ENCODE data around the gene CUL7. TPM values are rescaled to one million over a fixed set of nuclear protein-coding genes. Genes with fewer than 3 reads are reported as not detected.
"Not testable (repeated sequence)": the region's sequence is repeated elsewhere in the genome, so short reads cannot be mapped to it uniquely, and the experiment has no call there.

The CUL7 gene
- total RNA-seq, 1 donor from 2014 or later: 6.8 TPM

DNA sequence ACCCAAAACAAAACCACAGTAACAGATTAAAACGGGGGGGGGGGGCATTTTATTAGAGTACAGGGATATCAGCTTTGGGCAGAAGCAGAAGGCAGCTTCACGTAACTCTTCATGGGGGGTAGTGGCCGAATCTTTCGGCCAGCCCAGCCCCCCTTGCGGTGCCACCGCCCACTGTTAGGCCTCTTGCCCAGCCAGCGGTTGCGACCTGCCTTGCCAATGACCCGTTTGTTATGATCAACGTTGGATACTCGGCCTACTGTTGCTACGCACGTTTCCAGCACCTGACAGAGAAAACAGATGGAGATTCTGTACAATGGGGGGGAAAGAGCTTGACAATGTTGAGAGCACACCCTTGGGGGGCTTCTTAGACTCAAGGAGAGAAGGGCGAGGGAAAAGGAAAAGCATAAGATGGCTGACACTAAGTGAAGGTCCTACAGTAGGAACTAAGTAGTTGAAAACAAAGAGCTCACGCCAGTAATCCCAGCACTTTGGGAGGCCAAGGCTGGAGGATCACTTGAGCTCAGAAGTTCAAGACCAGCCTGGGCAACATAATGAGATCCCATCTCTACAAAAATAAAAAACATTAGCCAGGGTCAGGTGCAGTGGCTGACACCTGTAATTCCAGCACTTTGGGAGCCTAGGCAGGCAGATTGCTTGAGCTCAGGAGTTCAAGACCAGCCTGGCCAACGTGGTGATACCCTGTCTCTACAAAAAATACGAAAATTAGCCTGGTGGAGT, 724 bp upstream of the CUL7 start:
- intact Hi-C loops (cut with DNase I): no loop called here
- no peak for ATAC-seq (ENCODE audit: poor library complexity)
- no peak for DNase-seq

DNA sequence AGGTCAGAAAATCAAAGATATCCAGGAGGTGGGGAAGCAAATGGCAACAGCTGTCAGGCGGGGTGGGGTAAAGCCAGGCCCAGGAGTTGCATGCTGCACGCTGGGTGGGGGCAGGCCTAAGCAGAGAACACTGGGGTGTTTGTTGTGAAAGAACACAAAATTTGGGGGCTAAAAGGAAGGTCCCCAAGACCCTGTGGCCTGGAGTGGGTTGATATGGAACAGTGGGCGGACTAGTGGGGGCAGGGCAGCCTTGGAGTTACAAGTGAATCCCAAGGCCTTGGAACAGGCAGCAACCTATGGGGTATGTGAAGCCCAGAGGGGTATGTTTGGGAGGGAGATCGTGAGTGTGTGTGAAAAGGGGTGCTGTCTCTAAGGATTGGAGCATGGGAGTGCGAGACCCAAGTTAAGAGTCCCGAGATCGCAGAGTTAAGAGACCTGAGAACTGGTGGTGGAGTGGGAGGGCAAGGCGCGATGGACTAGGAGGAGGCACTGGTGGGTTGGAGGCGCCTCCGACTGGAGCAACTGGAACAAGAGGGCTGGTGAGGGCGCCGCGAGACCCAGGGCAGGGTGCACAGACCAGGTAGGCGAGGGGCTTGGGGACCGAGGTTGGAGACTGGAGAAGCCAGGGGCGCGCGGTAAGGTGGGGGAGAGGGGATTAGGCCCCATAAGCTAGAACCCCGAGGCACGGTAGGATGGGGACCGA, 658 bp downstream of the CUL7 start:
- ATAC-seq (ENCODE audit: poor library complexity) (peak; percentile 32), DNase-seq (no peak)
- intact Hi-C loops (cut with DNase I): no loop called here

DNA sequence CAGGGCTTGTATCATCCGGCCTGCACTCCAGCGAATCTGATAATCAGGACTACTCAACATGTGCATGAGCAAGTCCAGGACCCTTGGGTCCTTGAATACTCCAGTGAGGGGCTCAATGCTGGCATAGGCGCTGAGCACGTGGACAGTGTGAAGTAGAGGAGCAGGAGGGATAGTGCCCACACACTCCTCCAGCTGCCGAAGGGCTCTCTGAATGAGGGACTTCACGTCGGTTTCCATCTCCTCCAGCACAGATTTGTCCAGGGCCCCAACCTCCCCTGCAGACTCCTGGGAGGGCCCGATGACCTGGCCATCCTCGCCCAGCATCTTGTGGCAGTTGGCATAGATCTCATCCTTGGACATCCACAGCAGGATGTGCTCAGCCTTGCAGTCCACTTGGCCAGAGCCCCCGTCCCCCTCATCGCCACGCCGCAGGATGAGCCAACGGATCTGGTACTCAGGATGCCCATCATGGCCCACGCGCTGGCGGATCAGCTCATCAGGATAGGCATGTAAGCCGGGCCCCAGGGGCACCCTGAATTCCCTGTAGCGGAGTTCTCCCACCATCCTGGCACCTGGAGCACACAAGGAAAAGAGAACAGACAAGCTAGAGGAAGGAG, 1.3 kb downstream of the CUL7 start:
- intact Hi-C loops (cut with DNase I): no loop called here
- ATAC-seq (ENCODE audit: poor library complexity) (no peak), DNase-seq (no peak)

DNA sequence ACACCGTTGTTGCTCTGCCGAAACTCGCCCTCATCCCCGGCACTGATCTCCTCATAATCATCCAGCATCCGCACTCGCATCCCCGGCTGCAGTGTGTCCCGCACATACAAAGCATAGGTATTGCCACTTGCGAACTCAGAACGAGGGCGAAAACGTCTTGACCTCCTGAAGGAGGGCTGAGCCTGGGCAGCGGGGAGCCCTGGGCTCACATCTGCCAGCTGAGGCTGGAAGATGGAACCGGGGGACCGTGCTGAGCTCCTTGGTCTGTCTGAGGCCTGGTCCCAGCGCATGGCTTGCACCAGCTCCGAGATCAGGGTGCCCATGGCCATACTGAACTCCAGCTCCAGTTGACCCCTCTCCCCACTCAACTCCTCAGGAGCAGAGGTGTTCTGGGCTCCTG, 2.7 kb downstream of the CUL7 start:
- ATAC-seq (ENCODE audit: poor library complexity) (no peak), DNase-seq (no peak)
- intact Hi-C loops (cut with DNase I): no loop called here

DNA sequence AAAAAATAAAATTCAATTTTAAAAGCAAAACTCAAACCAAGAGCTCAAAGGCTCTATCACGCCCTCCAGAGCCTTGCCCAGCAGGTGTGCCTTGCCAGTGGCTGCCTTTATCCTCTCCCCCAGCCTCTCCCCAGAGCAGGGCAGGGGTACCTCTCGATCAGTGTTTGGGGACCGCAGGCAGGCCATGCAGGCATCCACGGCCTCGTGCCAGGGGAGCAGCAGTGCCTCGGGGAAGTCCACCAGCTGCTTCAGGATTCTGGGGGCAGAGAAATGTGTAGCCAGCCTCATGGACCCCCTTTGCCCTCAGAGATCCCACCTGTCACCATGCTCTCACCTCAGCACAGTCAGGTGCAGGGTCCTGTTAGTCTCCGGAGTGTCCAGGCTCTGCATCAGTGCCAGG, 5.7 kb downstream of the CUL7 start:
- intact Hi-C loops (cut with DNase I): no loop called here
- DNase-seq (no peak), ATAC-seq (ENCODE audit: poor library complexity) (no peak)

DNA sequence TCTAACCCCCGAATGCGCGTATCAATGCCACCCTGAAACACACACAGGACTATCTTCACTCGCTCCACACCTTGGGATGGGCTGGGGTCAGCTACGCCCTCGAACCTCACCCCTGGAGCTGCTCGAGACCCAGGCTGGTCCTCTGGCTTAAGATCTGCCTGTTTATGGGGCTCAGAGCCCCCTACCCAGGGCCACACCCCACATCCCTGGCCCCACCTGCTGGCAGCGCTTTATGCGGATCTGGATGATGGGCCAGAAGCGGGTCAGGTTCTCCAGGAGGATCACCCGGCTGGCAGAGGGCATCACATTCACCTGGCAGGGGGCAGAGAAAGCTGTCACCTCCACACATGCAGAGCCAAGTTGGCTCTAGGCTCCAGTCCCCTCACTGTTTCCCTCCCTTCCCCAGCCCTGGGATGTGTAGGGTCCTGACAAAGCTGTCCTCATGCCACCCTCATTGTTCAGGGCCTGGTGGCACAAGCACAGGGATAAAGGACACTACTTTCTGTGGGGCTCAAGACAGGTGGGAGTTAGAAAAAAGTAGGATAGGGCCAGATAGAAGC, 8.2 kb downstream of the CUL7 start:
- DNase-seq (no peak), ATAC-seq (ENCODE audit: poor library complexity) (no peak)
- intact Hi-C loops (cut with DNase I): no loop called here

DNA sequence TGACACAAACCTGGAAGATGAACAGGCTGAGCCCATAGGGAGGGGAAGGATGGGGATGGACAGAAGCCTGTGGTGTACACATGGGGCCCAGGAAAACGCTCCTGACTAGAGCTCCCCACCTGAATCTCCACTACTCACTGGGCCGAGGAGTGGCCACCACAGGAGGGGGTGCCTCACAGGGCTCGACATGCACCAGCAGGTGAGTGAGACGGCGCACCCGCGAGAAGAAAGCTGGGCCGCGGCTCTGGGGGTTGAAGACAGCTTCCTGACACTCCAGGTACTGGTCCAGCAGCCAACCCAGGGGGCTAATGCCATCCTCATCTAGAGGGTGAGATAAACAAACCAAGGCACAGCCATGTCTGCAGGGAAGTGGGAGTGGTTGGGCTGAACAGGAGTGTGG, 10.3 kb downstream of the CUL7 start:
- DNase-seq (no peak), ATAC-seq (ENCODE audit: poor library complexity) (no peak)
- intact Hi-C loops (cut with DNase I): no loop called here

DNA sequence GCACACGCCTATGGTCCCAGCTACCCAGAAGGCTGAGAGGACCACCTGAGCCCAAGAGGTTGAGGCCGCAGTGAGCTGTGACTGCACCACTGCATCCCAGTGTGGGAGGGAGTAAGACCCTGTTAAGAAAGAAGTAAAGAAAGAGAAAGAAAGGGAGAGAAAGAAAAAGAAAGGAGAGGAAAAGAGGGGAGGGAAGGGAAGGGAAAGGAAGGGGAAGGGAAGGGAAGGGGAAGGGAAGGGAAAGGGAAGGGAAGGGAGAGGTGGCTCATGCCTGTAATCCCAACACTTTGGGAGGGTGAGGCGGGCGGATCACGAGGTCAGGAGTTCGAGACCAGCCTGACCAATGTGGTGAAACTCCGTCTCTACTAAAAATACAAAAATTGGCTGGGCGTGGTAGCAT, 12.2 kb downstream of the CUL7 start:
- DNase-seq; ATAC-seq (ENCODE audit: poor library complexity); intact Hi-C loops (cut with DNase I): not testable (repeated sequence)

DNA sequence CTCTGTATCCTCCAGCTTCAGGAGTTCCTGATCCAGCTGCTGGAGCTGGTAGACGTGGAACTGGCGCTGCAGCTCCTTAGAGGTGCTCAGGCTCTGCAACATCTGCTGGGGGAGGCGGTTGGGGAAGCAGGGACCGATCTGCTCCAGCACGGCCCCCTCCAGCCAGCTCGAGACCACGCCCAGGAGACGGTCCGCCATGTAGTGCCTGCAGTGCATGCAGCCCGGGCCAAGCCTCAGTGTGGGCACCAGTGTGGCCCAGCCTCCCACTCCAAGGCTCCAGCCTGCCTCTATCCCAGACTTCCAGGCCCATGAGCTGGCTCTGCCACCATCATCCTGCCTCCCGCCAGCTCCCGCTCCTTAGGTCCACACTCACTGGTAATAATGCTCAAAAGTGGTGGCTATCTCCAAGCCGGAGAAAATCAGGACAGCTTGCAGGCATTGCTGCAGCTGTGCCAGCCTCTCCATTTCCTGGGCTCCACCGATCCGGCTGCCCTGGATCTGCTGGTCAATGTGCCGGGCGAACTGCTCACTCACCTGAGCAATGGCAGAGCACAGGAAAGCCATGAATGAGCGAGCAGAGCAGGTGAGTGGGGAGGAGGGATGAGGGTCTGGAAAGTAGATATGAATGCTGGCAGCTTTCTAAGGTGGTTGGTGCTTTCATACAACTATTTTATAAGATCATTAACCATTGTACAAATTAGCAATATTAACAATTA, 13.0 kb downstream of the CUL7 start:
- DNase-seq: no peak
- intact Hi-C loops (cut with DNase I): no loop called here

DNA sequence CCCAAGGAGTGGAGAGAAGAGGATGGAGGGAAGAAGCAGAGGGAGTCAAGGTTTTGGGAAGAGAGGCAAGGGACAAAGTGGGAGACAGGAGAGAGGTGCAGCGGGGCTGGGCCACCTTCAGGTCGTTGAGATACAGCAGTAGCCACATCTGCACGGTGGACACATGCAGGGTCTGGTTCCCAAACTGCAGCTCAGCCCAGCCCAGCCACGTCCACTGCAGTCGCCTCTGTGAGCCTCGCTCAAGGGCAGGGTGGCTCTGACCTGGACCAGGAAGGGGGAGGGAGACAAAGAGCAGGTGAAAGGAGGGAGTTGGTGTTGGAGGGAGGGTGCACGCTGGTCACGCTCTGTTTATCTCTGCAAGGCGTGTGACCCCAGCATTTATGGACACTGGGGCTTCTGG, 14.9 kb downstream of the CUL7 start:
- no peak for ATAC-seq (ENCODE audit: poor library complexity)
- intact Hi-C loops (cut with DNase I): no loop called here
- no peak for DNase-seq

More for the DNA sequence above, 13.0 kb downstream of the CUL7 start:
- no peak for ATAC-seq (ENCODE audit: poor library complexity)

DNA sequence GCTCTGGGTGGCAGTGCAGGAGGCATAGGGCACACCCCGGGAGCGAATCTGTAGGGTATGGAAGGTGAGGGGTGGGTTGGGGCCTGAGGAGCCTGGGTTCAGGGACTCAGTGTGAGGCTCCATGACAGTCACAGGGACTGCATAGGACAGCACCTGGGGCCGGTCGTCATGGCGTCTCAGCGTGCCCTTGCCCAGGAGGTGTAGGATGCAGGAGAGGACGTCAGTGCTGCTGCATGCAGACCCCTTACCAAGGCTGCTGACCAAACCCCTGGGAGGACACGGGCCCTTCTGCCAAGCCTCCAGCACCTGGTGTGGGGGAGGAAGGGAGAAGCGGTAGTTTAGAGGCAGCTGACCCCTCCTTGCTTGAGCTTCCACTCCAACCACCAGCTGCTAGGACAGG, 15.9 kb downstream of the CUL7 start:
- no peak for ATAC-seq (ENCODE audit: poor library complexity)
- DNase-seq: no peak
- intact Hi-C loops (cut with DNase I): no loop called here

DNA sequence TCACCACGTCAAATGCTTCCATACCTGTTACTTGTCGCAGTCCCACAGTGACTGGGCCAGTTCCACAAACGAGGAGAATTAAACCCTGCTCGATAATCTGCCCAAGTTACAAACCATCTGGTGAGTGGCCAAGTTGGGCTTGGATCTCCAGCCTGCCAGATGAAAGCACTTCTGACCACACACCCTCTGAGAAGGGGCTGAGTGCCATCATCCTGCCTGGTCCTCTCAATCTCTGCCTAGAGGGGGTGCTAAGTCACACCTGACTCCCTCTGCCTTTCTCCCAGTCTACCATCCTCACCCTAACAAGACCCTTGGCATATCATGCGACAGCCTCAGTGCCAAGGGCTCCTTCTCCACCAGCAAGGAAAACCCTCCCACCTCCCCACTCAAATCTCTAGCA, 16.5 kb downstream of the CUL7 start:
- no peak for DNase-seq
- ATAC-seq (ENCODE audit: poor library complexity): peak; percentile 50

DNA sequence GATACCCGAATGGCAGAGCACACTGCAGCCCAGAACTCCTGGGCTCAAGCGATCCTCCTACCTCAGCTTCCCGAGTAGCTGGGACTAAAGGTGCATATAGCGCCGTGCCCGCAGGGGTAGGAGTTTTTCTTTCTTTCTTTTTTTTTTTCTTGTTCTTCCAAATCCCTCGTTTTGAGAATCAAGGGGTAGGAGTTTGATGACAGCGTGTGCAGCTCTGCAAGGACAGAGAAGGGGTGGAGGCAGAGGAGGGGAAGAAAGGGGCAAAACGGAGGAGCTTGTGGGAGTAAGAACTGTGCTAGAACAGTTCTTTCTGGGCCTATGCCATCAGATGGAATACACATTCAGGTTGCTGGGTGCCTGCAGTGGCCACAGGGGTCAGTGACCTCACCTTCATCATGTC, 16.9 kb downstream of the CUL7 start:
- intact Hi-C loops (cut with DNase I): no loop called here
- ATAC-seq (ENCODE audit: poor library complexity): peak; percentile 3

More for the DNA sequence above, 16.5 kb downstream of the CUL7 start:
- intact Hi-C loops (cut with DNase I): no loop called here

DNA sequence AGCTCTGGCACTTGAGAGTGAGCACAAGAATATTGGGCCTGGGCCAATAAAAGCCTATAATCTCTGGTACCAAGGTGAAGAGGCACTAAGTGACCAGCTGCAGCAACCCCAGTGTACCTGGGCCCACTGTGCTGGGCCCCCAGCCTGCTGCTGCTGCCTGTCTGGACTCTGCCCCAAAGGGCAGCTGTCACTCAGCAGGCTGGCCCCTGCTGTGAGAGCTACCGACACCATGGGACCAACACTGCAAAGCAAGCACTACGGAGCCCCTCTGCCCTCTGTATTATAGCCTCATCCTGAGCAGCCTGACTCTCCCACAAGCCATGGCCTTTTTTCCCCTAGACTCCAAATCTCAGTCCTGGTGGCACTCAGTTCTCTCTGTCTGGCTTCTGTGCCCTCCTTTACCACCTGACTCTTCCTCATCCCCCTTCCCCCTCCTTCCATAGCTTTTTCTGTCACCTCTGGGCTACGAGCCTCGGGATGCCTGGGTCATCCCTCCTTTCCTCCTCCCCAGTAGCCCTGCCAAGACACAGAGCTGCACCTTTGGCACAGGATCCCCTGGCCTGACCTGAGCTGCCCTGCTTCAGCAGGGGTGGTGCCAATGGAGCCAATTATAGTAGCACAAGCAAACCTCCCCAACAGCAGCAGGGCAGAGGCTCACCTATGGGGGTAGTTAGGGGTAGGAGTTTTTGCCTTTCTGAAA, 18.0 kb downstream of the CUL7 start:
- DNase-seq (peak; percentile 79), ATAC-seq (ENCODE audit: poor library complexity) (peak; percentile 93)
- intact Hi-C loops (cut with DNase I): no loop called here

More for the DNA sequence above, 16.9 kb downstream of the CUL7 start:
- DNase-seq: no peak

DNA sequence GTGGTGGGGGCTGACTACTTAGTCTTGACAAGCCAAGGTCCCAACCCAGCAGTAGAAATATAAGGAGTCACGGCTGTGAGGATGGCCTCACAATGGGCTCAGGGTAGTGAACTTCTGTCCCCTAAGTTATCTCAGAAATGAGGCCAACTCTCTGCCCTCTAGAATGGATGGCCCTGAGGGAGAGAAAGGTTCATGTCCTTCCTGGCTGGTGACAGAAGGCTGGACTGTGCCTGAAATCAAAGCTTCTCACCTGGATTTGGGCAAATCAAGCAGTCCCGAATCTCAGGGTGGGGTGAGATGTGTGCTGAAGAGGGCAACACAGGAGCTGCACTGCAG, 19.5 kb downstream of the CUL7 start:
- DNase-seq (no peak), ATAC-seq (ENCODE audit: poor library complexity) (no peak)
- intact Hi-C loops (cut with DNase I): no loop called here

DNA sequence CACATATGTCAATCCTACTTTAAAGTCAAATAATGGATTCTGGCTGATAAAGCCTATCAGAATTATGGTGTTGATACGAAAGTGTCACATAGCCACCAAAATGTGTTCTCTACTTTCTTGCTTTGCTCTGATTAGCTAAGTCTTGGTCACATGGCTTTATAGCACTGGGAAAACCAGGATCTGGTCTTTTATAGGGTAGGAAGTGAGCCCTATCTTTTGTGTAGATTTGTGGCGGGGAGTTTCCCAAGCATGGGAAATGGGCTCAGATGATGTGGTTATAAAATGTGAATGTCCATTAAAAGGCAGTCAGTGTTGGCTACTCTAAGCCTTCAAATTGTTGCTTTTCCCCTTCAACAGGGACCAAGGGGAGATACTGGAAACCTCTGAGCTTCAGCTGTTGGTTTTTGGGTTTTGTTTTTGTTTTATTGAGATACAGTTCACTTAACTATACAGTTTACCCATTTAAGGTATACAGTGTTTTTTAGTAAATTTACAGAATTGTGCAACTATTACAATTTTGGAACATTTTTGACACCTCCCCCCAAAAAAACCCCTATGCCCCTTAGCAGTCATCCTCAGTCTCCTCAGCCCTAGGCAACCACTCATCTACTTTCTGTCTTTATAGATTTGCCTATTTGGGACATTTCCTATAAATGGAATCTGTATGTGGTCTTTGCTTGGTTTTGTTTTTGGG, 20.0 kb downstream of the CUL7 start:
- ATAC-seq (ENCODE audit: poor library complexity) (no peak), DNase-seq (no peak)
- intact Hi-C loops (cut with DNase I): no loop called here

DNA sequence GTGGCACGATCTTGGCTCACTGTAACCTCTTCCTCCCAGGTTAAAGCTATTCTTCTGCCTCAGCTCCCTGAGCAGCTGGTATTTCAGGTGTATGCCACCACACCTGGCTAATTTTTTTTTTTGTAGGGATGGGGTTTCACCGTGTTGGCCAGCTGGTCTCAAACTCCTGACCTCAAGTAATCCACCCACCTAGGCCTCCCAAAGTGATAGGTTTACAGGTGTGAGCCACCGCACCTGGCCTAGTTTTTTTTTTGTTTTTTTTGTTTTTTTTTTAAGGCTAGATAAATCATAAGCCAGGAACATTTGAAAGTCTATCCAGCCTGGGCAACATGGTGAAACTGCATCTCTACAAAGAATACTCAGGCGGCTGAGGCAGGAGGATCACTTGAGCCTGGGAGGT, 21.3 kb downstream of the CUL7 start:
- intact Hi-C loops (cut with DNase I): no loop called here
- ATAC-seq (ENCODE audit: poor library complexity) (no peak), DNase-seq (no peak)

DNA sequence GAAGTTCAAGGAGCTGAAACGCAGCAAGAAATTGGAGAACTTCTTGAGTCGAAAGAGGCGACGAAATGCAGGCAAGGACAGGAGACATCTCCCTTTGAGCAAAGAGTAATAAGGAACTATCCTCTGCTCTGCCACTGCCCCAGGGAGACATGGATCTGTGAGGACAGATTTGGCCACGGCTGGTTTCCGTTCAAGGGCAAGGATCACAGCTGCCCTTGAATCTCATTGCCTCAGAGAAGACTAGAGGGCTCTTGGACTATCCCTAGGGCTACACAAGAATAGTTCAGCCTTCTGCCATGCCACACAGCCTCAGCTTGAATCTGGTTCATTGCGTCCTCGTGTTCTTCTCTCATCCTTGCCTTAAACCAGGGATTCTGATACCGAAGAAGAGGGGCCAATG, 24.5 kb downstream of the CUL7 start:
- ATAC-seq (ENCODE audit: poor library complexity) (no peak), DNase-seq (no peak)
- intact Hi-C loops (cut with DNase I): no loop called here
